GM12892 (cell line): ENCODE data around the gene PACS2.

ENCODE experiments used
- DNase-seq: peaks from one replicate; pipeline ENCODE4 v3.0.0; 2011; ENCODE audit not compliant: insufficient read length
- FAIRE-seq: peaks from 2 replicates; lab custom pipeline; 2011; peaks lifted over from hg19 to GRCh38; lab: Jason Lieb, UNC
- POLR2A ChIP-seq: IDR thresholded peaks from 2 replicates; pipeline ENCODE4 v1.6.1; 2011; ENCODE audit warnings: low read depth, low read length, control low read depth
- POLR2AphosphoS5 ChIP-seq: IDR thresholded peaks from 2 replicates; pipeline ENCODE4 v1.6.1; 2011; ENCODE audit warnings: low read depth, low read length, control low read depth
- TAF1 ChIP-seq: IDR thresholded peaks from 2 replicates; pipeline ENCODE4 v1.6.1; 2011; ENCODE audit warnings: low read depth, mild to moderate bottlenecking, control low read depth, low read length, borderline replicate concordance

Gene PACS2

DNA sequence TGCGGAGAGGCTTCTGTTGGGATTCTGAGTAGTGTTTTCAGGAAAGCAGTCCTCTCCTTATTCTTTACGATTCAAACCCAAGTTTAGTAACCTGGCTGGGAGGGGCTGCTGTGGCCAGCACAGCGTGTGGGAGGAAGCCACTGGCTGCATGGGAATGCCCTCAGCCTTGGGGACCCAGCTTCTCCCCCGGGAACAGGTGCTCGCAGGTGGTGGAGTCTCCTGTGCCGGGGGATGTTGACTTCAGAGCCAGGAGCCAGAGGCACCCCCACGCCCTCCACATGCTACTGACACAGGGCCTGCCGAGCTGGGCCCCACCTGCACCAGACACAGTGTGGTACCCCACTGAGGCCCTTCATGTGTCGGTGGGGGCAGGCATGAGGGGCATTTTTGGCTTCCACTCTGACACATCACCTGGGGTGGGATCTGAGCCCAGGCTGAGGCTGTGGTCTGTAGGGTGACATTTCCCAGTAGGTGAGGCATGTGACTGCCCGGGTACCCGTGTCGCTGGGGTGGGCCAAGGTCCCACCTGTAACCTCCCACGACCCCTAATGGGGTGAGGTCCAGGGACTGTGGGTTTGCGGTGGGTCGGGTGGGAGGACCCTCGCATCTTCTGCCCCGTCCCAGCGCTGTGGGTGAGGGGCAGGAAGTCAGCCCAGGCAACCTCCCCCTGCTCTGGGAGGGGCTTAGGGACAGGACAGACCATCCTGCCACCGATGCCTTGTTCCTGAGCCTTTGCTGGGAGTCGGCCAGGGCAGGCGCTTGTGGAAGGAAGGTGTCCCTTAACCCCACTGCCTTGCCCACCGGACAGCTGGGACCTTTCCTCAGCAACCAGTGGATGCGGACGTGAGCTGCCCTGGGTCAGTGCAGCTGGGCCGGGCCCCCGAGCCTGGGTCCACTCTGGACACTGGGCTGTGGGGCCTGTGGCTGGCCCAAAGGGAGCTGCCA lies 131.6 kb downstream of the PACS2 start:
- no peak for FAIRE-seq
- no peak for DNase-seq
- TF ChIP-seq POLR2A (no peak), TAF1 (no peak), POLR2AphosphoS5 (no peak)

DNA sequence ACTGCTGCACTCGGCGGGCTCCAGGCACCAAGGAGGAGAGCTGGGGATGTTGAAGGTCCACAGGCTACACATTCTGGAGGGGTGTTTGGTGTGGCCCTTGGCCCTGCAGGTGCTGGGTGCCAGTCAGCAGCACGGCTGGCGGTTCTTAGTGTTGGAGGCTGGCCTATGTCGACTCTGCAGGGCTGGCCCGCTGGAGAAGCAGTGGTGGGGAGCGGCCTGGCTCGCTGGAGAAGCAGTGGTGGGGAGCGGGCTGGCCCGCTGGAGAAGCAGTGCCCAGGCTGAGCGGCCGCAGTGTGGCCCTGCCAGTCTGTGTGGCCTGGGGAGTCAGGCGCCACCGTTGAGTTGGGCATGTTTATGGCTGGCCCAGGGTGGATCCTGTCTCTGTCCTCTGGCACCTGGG lies 132.4 kb downstream of the PACS2 start:
- no peak for TF ChIP-seq TAF1
- TF ChIP-seq POLR2A: no peak
- TF ChIP-seq POLR2AphosphoS5: no peak
- FAIRE-seq: no peak

More for the DNA sequence above, 132.4 kb downstream of the PACS2 start:
- DNase-seq: no peak
